HG03432 (cell line): ENCODE data around the gene OSBPL2.

Source experiments
- ATAC-seq: cut with Tn5 transposase; IDR thresholded peaks from one replicate; pipeline ENCODE4 v1.9.1; 2021; ENCODE audit warnings: mild to moderate bottlenecking, moderate library complexity; ENCODE audit not compliant: unreplicated experiment

OSBPL2 gene

DNA sequence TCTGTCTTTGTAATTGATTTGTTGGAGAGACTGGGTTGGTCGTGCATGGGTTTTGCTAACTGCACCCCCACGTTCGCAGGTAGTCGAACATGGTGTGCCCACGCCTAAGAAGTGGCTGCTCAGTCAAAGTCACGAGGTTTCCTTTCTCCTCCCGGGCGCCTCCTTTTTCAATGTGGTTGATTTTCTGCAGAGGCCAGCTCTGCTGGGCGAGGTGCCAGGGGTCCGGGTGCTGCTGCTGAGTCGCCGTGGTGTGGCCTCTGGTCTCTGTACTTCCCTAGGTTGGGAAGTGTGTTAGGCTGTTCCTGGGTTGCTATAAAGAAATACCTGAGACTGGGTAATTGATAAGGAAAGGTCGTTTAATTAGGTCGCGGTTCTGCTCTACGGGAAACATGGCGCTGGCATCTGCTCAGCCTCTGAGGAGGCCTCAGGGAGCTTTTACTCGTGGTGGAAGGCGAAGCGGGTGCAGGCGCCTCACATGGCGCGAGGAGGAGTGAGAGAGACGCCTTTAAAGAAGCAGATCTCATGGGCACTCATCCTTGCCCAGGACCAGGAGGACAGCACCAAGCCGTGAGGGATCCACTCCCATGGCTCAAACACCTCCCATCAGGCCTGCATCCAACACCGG is 14.1 kb downstream of the OSBPL2 start:
- ATAC-seq: no peak

DNA sequence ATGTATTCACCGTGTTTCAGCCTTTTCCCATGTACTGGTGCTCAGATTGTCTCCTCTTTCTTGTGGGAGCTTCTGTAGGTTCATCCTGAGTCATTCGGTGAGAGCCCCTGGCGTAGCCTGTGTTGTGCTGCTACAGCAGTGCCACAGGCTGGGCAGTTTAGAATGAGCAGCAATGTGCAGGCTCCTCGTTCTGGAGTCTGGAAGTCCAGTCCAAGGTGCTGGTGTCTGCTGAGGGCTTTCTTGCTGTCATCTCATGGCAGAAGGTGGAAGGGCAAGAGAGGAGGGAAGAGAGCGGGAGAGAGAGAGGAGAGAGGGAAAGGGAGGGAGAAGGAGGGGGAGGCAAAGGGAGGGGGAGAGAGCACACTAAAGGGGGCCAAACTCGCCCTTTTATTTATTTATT is 15.1 kb downstream of the OSBPL2 start:
- no peak for ATAC-seq

DNA sequence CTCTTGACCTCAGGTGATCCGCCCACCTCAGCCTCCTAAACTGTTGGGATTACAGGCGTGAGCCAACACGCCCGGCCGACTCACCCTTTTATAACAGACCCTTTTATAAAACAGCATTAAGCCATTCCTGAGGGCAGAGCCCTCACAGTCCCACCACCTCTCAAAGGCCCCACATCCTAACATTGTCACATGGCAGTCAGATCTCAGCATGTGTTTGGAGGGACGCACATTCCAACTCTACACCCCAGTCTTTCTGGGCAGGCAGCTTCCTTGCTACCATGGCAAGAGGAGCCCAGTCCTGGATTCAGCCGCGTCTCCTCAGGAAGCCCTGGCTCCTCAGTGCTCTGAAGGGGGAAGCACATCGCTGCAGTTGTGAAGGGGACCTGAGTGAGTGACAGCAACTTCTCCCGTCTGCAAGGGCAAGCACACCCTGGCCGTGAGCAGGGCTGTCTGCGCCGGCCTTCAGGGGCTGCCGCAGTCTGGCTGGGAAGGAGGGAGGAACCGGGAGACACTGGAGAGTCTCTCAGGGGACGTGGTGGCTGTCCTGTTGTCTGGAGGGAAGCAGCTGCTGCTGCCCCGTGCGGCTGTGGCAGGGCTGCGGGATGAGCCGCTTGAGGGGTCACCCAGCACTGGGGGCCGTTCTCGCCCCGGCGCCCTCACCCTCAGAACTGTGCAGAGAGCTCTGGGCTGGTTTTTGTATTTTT is 15.9 kb downstream of the OSBPL2 start:
- no peak for ATAC-seq

DNA sequence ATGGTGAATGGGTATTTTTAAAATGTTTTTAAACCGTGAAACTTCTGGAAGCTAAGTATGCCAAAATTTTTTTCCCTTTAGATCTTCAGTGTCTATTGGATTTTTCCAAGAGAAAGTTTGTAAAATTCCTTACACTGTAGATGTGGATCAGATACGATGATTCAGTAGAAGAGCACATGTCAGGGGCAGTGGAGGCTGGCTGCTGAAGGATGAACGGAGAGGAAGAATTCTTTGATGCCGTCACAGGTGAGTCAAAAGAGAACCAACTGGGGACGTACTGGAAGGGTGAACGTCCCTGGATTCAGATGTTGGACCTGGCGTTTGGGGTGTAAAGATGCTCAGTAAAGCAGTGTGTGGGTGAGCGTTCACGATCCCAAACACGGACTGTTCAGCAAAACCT is 17.7 kb downstream of the OSBPL2 start:
- ATAC-seq: no peak

DNA sequence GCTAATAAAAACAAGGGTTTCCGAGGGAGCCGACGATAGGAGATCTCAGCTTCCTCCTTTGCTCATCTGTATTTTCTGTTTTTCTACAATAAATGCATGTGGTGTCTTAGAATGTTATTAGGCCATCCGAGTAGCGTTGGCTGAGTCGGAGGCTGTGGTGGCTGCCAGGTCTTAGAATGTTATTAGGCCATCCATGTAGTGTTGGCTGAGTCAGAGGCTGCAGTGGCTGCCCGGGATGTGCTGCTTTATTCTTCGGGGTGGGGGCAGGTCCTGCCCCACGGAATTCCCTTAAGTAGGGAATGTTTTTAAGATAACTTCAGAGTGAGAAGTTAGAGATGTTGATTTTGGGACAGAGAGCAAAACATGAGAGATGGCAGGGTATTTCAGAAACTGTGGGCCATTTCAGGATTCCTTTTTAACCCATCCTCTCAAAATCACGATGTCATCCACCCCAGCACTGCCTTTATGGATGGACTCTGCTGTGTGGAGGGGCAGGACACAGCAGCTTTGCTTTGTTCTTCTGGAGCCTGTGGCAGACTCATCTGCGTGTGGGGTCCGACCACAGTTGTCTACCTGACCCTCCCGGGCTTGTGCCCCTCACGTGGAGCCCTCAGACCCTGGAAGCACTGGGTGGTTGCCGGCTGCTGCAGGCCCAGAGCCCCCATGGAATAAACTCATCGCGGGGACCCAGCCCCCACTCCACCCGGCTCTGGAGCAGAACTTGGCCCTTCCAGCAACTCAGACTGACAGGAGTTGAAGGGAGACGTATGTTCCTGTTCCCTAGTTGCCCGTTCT is 20.4 kb downstream of the OSBPL2 start:
- no peak for ATAC-seq

DNA sequence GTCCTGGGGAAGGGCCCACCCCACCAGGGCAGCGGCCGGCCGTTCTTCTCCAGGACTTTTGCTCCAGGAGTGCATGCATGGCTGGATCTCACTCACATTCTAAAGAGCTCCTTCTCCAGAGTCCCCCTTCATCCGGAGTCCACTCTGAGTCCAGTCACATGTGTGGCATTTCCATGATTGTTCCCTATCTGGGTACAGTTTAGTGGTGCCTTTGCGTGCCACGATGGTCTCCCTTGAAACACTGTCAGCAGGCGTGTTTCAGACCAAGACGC is 20.9 kb downstream of the OSBPL2 start:
- ATAC-seq: no peak

DNA sequence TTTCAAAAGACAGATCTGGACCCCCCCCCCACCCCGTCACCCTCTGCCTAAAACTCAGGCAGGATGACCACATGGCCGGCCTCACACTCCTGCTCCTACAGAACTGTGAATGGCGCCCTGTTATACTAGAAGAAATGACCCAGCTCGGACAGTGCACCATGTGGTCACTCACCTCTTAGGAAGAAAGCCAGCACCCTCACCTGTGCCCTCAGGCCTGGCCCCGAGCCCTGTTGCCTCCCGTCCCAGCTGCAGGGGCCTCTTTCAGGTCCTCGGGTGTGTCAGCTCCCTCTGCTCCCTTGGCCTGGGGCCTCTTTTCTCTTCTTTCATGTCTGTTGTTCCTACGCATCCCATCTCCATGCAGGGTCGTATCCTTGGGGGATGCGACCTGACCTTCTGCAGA is 23.7 kb downstream of the OSBPL2 start:
- ATAC-seq: no peak

DNA sequence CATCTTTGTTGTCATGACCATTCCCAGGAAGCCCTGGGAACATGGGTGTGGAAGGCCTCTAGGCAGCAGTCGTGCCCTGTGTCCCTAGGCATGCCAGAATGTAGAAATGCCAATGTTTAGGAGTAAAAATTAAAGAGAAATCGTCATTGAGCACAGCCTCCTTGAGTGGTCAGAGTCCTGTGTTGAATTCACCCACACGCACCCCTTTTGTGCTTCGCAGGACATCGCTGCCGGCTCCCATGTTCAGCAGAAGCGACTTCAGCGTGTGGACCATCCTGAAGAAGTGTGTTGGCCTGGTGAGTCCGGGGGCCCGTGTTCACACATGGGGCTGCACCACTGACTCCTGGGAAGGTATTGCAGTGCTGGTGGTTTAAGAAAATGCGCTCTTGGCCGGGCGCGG is 25.1 kb downstream of the OSBPL2 start:
- ATAC-seq: no peak

DNA sequence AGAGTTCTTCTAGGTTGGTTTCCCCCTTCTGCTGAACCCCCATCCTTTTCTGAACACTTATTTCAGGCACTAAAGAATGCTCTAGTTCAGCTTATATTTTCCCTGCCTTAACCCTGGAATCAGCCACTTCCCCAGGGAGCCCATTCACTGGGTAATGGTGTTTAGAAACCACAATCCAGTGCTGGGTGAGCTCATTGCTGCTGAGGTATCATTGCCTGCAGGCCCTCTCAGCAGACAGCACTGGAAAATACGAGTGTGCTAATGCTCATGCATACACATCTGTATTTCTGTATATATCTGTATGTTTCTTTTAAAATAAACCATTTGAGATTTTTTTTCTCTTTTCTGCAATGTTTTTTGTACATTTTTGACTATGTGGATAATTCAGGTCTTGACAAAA is 27.0 kb downstream of the OSBPL2 start:
- no peak for ATAC-seq

DNA sequence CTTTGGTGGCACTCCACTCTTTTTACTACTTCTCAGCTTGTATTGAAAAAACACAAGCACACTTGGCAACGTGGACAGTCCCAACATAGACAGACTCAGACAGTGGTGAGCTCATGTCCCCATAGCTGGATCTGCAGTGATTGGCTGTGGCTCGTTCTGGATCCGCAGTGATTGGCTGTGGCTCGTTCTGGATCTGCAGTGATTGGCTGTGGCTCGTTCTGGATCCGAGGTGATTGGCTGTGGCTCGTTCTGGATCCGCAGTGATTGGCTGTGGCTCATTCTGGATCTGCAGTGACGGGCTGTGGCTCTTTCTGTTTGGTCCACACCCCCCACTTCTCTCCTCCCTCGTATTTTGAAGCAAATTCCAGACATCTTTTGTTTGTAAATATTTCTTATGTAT is 28.0 kb downstream of the OSBPL2 start:
- no peak for ATAC-seq

DNA sequence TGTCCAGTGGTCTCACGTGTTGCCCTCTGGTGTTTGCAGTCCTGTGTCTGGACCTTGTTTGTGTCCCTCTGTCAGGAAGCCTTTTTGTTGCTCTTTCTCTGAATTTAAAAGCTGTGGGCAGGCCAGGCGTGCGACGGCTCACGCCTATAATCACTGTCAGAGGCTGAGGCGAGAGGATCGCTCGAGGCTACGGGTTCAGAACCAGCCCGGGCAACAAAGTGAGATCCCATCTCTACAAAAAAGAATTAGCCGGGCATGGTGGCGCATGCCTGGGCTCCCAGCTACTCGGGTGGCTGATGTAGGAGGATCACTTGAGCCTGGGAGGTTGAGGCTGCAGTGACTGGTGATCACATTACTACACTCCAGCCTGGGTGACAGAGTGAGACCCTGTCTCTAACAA is 28.5 kb downstream of the OSBPL2 start:
- ATAC-seq: no peak

DNA sequence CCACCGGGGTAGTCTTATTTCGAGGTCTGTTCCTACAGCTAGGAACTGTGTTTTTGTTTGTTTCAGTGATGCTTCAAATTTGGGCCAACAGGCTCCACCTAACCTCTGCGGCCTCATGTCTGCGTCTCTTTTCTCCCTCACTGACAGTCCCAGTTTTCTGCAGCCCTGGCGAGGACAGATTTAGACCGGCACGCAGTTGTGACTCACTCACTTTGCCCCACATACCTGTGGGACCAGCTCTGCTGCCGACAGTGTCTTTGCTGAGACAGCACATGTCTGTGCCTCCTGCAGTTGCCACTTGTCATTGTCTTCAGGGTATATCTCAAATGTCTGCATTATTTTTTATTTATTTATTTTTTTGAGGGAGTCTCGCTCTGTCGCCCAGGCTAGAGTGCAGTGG is 29.2 kb downstream of the OSBPL2 start:
- ATAC-seq: no peak

DNA sequence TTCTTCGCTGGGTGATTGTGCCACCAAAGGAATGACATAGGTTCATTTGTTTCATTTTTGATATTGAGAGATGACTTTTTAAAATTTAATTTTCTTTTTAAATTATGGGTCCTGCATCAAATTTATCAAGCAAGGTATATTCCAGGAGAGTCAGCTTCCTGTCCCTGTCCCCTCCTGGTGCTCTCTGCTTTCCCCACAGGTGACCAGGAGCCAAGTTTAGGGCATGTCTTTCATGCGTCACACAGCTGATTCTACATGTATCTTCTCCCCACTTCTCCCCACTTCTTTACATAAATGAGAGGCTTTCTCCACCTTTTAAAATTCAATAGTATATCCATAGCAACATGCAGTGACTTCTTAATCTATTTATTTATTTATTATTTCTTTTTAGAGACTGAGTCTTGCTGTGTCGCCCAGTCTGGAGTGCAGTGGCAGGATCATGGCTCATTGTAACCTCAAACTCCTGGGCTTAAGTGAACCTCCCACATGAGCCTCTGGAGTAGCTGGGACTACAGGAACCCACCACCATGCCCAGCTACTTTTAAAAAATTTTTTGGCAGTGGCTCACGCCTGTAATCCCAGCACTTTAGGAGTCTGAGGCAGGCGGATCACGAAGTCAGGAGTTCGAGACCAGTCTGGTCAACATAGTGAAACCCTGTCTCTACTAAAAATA is 30.0 kb downstream of the OSBPL2 start:
- ATAC-seq: no peak

DNA sequence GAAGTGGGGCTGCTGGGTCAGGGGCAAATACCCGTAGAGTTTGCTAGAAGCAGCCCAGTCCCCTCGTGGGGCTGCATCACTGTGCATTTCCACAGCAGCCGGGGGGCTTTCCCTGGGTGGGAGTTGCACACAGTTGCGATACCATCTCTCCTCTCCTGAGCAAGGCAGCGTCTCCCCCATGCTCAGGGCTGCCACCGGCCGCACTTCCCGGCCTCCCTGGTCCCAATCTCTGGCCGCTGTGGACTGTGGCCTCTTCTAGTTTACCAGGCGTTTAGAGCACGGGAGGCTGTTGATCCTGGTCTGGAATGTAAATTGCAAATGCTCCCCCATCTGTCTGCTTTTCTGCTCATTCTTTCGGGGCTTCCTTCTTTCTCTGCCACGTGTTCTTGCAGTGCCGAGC is 31.1 kb downstream of the OSBPL2 start:
- no peak for ATAC-seq

DNA sequence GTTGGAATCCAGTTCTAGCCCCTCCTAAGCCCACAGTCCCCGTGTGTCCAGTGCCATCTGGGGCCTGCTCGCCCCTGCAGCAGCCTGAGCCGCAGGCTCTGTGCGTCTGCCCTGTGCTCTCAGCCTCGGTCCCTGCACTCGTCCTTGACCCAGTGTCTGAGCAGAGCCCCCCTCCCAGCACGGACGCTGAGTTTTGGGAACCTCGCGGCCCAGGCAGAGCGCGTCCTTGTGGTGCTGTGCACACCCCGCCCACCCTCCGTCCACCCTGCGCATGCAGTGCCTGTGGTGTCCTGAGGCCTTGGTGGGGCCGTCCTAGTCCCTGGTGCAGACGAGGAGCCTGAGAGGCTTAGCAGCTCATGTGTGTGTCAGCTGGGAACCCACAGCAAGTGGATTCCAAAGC is 31.6 kb downstream of the OSBPL2 start:
- no peak for ATAC-seq

DNA sequence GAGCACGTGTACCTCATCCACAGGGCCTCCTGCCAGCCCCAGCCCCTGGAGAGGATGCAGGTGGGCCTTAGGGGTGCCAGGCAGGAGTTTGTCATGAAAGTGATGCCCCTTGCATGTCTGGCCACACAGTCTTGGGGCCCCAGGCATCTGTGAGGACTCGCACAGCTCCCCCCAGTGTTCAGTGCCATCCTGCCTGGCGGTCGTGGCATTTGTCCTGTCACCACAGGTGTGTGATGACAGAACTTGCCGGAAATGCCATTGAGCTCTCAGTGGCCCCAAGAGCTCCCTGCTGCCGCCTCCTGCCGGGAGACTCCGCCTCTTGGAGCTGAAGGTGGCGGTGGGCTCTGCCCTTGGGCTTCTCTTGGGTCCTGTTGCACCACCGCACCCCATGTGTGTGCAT is 33.9 kb downstream of the OSBPL2 start:
- ATAC-seq: no peak

DNA sequence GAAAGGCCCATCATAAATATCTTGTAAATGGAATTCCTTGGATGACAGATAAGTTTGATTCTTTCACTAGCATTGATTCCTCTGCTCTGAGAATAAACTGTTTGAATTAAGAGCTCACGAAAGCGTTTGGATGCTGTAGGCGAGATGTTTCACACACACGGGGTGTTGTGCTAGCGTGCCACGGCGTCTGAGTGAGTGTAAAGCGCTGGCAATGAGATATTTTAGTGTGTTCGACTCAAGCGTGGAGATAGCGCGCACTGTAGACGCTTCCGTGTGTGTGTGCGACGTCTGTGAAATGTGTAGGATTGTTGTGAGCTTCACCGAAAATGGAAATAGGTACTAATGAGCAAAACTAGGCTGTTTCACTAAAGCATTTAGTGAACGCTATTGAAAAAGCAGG is 35.1 kb downstream of the OSBPL2 start:
- ATAC-seq: no peak

DNA sequence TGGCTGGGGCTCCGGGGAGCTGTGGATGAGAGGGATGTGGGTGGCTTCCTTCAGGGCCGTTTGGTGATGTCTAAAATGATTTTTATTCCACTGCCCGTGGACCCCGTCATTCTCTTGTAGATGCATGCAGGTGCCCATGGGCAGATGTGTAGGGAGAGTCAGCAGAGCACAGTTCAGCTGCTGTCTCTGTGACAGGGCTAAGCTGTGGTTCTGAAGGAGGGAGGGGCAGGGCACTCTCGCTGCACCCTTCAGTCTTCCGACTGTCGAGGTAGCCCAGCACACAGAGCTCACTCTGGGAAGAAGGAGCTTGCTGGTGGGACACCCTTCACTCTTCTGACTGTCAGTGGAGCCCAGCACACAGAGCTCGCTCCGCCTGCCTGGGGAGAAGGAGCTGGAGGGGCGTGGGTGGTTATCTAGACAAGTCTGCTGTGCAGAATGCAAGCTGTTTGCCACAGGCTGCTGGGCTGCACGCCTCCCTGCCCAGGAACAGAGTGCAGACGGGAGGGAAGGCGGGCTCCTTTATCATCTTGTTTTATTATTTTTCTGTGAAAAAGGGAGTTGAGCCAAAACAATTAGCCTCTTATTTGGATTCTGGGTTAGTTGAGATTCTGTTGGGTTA is 36.1 kb downstream of the OSBPL2 start:
- ATAC-seq: no peak

DNA sequence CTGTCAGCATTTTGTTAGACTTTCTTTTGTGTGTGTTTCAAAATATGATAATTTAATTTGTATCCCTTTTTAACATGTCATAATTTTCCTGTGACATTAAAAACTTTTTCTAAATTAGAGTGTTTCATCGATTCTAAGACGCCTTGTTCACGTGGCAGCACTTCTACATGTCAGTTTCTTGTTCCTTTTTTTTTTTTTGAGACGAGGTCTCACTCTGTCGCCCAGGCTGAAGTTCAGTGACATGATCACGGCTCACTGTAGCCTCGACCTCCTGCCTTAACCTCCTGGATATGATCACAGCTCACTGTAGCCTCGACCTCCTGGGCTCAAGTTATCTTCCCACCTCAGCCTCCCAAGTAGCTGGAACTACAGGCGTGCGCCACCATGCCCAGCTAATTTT is 36.9 kb downstream of the OSBPL2 start:
- ATAC-seq: no peak

DNA sequence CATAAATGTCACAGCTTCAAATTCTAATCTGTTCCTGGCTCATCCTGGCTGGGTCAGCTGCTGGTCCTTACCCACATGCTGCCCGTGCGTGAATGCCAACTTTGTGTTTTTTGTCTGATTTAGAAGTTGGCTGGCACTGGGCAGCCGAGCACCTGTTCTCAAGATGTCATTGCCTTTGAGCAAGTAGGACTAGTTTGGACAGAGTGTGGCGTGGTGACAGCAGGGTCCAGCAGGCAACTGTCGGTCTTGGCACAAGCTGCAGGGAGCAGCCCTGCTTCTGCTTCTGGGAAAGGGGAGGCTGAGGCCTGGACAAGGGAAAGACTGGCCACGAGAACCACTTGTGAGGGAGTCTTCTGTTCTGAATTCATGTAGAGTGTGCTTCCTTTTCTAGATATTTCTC is 38.1 kb downstream of the OSBPL2 start:
- ATAC-seq: no peak

DNA sequence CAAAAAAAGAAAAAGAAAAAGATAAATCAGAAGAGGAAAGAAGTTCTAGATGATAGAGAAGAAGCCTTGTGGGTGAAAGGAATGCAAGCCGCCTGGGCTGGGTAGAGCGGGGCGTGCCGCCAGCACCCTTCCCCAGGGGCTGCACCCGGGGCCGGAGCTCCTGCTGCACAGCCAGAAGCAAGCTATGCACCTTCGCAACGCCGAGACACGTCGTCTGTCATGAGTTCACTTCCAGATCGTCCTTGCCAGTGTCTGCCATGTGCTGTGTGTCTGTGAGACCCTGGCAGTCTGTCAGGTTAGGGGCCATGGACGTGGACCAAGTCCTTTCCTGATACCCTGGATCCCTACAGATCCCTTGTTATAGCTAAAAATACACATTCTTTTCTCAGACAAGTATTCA is 38.9 kb downstream of the OSBPL2 start:
- ATAC-seq: no peak

DNA sequence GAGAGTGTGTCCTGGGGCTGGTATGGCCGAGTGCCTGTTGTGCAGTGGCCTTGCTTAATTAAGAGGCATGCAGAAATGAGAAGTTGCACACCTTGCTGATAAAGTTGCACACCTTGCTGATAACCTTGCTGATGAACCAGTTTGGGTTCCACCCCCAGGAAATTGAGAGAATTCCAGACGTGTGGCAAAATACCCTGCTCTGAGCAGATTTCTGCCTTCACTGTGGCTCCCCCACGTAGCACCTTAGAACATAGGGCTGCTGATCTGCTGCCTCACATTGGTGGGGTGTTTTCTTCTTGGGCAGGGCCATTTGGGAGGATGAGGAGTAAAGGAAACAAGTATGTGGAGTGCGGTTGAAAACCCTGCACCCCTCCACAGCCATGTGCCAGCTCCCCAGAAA is 42.0 kb downstream of the OSBPL2 start:
- ATAC-seq: no peak
